B cell (primary cell): ENCODE measurements around the gene MSANTD3. TPM values are rescaled to one million over a fixed set of nuclear protein-coding genes. Genes with fewer than 3 reads are reported as not detected.

ENCODE experiments used
- ATAC-seq: fragments of 200-7000 bp; cut with Tn5 transposase; one replicate; pipeline ENCODE4 v1.10.0; 2021; ENCODE audit warnings: low read depth, mild to moderate bottlenecking, moderate number of reproducible peaks, moderate library complexity
- CTCF ChIA-PET: fragments of 350-600 bp; sonication (Branson Sonifier 250); formaldehyde crosslinking; loops from one replicate; lab custom pipeline; 2021; ENCODE audit warnings: antibody characterized with exemption, inconsistent platforms; lab: Charles Lee
- POLR2A ChIA-PET: fragments of 350-600 bp; sonication (Branson Sonifier 250); formaldehyde crosslinking; loops from one replicate; lab custom pipeline; 2021; ENCODE audit warnings: antibody characterized with exemption; lab: Charles Lee
- DNase-seq: peaks from one replicate; pipeline ENCODE4 v3.0.0; 2013
- H2AFZ ChIP-seq: 2 replicates; pipeline ENCODE4 v1.6.1; 2012; ENCODE audit warnings: mild to moderate bottlenecking, low read depth, low read length; ENCODE audit not compliant: insufficient read depth, poor library complexity, severe bottlenecking
- H3K27ac ChIP-seq, 2 donors: 1 replicate in 1 of 2; 2 replicates in 1 of 2; pipeline ENCODE4 v1.5.1; 2012 to 2013; ENCODE audit warnings: low read length in 2 of 2, mild to moderate bottlenecking in 2 of 2, moderate library complexity in 1 of 2
- H3K27me3 ChIP-seq, 4 experiments: fragments of 200-600 bp in 1 of 4; sonication (generic) in 1 of 4; replicated peaks in 1 of 4; 1 replicate in 2 of 4; 2 replicates in 2 of 4; pipeline versions ENCODE4 v1.6.1 to v1.7.0; 2013 to 2016; ENCODE audit warnings: low read length in 3 of 4, mild to moderate bottlenecking in 2 of 4, mixed read lengths in 1 of 4, moderate library complexity in 1 of 4; ENCODE audit not compliant: insufficient read depth in 4 of 4, control insufficient read depth in 3 of 4; ENCODE audit errors: control extremely low read depth in 1 of 4
- H3K36me3 ChIP-seq, 2 experiments: replicated peaks in 1 of 2; 1 replicate in 1 of 2; 2 replicates in 1 of 2; pipeline versions ENCODE4 v1.6.1 to v1.7.1; 2013; ENCODE audit warnings: low read length in 1 of 2; ENCODE audit not compliant: insufficient read depth in 2 of 2, control insufficient read depth in 1 of 2; ENCODE audit errors: control extremely low read depth in 1 of 2, extremely low read depth in 1 of 2
- H3K4me1 ChIP-seq, 2 donors: fragments of 200-600 bp in 1 of 2; sonication (generic) in 1 of 2; 1 replicate in 1 of 2; 2 replicates in 1 of 2; pipeline versions ENCODE4 v1.5.1 to v1.6.1; 2013 to 2017; ENCODE audit warnings: low read length in 2 of 2; ENCODE audit not compliant: control insufficient read depth in 2 of 2, insufficient read depth in 2 of 2
- H3K4me2 ChIP-seq: replicated peaks from 2 replicates; pipeline ENCODE3; 2012; ENCODE audit warnings: mild to moderate bottlenecking, low read depth, low read length; ENCODE audit not compliant: poor library complexity, severe bottlenecking
- H3K4me3 ChIP-seq, 5 experiments: fragments of 200-600 bp in 1 of 5; sonication (generic) in 1 of 5; 1 replicate in 3 of 5; 2 replicates in 2 of 5; pipeline versions ENCODE4 v1.5.1 to v1.7.0; 2011 to 2016; ENCODE audit warnings: low read length in 4 of 5, mild to moderate bottlenecking in 4 of 5, low read depth in 2 of 5, control low read depth in 1 of 5, moderate library complexity in 1 of 5; ENCODE audit not compliant: insufficient read depth in 1 of 5; ENCODE audit errors: control extremely low read depth in 1 of 5, extremely low read depth in 1 of 5
- H3K79me2 ChIP-seq: fragments of 200-600 bp; sonication (generic); one replicate; pipeline ENCODE4 v1.6.0; 2016; ENCODE audit warnings: low read length; ENCODE audit not compliant: control insufficient read depth, insufficient read depth
- H3K9ac ChIP-seq: fragments of 200-600 bp; sonication (generic); 2 replicates; pipeline ENCODE4 v1.6.1; 2017; ENCODE audit warnings: mild to moderate bottlenecking, low read length, moderate library complexity
- H3K9me3 ChIP-seq, 3 donors: one replicate each; pipeline versions ENCODE4 v1.6.1 to v1.7.1; 2013; ENCODE audit warnings: low read length in 2 of 3; ENCODE audit not compliant: control insufficient read depth in 2 of 3, insufficient read depth in 1 of 3; ENCODE audit errors: control extremely low read depth in 1 of 3
- H4K20me1 ChIP-seq: 2 replicates; pipeline ENCODE4 v1.6.0; 2012; ENCODE audit warnings: mild to moderate bottlenecking, low read length; ENCODE audit not compliant: insufficient read depth, control insufficient read depth, poor library complexity, severe bottlenecking
- H3K27ac Mint-ChIP-seq: one replicate; pipeline ENCODE4 v1.8.0; 2021; ENCODE audit warnings: mixed read lengths
- H3K27me3 Mint-ChIP-seq: one replicate; pipeline ENCODE4 v1.8.0; 2021; ENCODE audit warnings: mixed read lengths
- H3K4me1 Mint-ChIP-seq: one replicate; pipeline ENCODE4 v1.8.0; 2021; ENCODE audit warnings: mixed read lengths
- H3K4me3 Mint-ChIP-seq: one replicate; pipeline ENCODE4 v1.8.0; 2021; ENCODE audit warnings: mixed read lengths
- H3K9me3 Mint-ChIP-seq: one replicate; pipeline ENCODE4 v1.8.0; 2022; ENCODE audit warnings: mixed read lengths; ENCODE audit not compliant: insufficient read depth
- CTCF ChIP-seq: fragments of 200-600 bp; IDR thresholded peaks from one replicate; pipeline ENCODE4 v1.8.0; 2022; ENCODE audit warnings: antibody characterized with exemption, mild to moderate bottlenecking
- EZH2 ChIP-seq: IDR thresholded peaks from 2 replicates; pipeline ENCODE4 v1.6.1; 2012; ENCODE audit warnings: borderline replicate concordance, low read depth, mild to moderate bottlenecking, moderate library complexity, low read length; ENCODE audit not compliant: insufficient read depth, poor library complexity, severe bottlenecking
- WGBS: methylation state at CpG from one replicate; pipeline ENCODE4 v1.1.5; 2013; ENCODE audit warnings: missing lambda C conversion rate; ENCODE audit not compliant: insufficient coverage; 5-methylcytosine and 5-hydroxymethylcytosine counted together
- intact Hi-C: fragments of 100-400 bp; cut with micrococcal nuclease; formaldehyde crosslinking; loops from one replicate; pipeline ENCODE4 v1.10.0; 2022
- polyA plus RNA-seq: library from polyadenylated mRNA; depleted of rRNA; stranded (reverse); fragments of >200 nt; gene quantifications from 2 replicates; pipeline ENCODE4 v1.2.3, GENCODE V29; 2012
- total RNA-seq, 2 donors: library from RNA; stranded (reverse); fragments of 120-200 nt in 1 of 2; gene quantifications; 1 replicate in 1 of 2; 2 replicates in 1 of 2; pipeline versions ENCODE4 v1.2.3 to v1.2.4, GENCODE V29; 2013 to 2022

The MSANTD3 gene
- total and polyA plus RNA-seq, 2 donors (not counting 1 experiment from before 2014, with no cell fraction given) = 5.9 to 12.1 TPM

- H3K4me1 Mint-ChIP-seq = peaks cover 2% of the 10 kb centered on the region
- Histone ChIP-seq H2AFZ (no peak overlapping the region), H3K4me2 (no peak overlapping the region), H3K4me3 (no peak overlapping the region), H3K27me3 (no peaks in the 10 kb centered on the region), H3K36me3 (no peaks in the 10 kb centered on the region), H3K79me2 (no peaks in the 10 kb centered on the region), H3K27ac (no peak overlapping the region), H4K20me1 (no peaks in the 10 kb centered on the region), H3K9me3 (peaks cover 0 to 12% (median 0%) of the 10 kb centered on the region in 3 donors), H3K4me1 (no peaks in the 10 kb centered on the region), H3K9ac (no peak overlapping the region)
- ChIA-PET CTCF (no interaction called here), POLR2A (no interaction called here)
- DNase-seq = no peak
- no peak overlapping the region for H3K27ac Mint-ChIP-seq
- TF ChIP-seq EZH2 (no peak), CTCF (no peak)
- H3K9me3 Mint-ChIP-seq = no peaks in the 10 kb centered on the region
- ATAC-seq = no peak
- intact Hi-C loops = no loop called here
- H3K27me3 Mint-ChIP-seq = no peaks in the 10 kb centered on the region
- no peak overlapping the region for H3K4me3 Mint-ChIP-seq
Observed at GRCh38 chr9:100394032-100394695, 32.8 kb upstream of the MSANTD3 start.

- DNase-seq (no peak), ATAC-seq (no peak)
- no peak overlapping the region for H2AFZ ChIP-seq
- H3K9ac ChIP-seq = no peak overlapping the region
- intact Hi-C loops = no loop called here
- CTCF ChIA-PET = no interaction called here
- no peak overlapping the region for H3K4me3 ChIP-seq
- H3K27me3 ChIP-seq = no peaks in the 10 kb centered on the region
- Mint-ChIP-seq H3K27ac (no peak overlapping the region), H3K27me3 (no peaks in the 10 kb centered on the region), H3K4me1 (no peaks in the 10 kb centered on the region), H3K9me3 (no peaks in the 10 kb centered on the region), H3K4me3 (no peak overlapping the region)
- H3K27ac ChIP-seq = no peak overlapping the region
- WGBS = no CpG with 5 or more reads among the region's 2 CpGs
- no peaks in the 10 kb centered on the region for H3K36me3 ChIP-seq
- POLR2A ChIA-PET = no interaction called here
- no peak for TF ChIP-seq EZH2
- TF ChIP-seq CTCF = no peak
- no peaks in the 10 kb centered on the region for H4K20me1 ChIP-seq
- H3K79me2 ChIP-seq = no peaks in the 10 kb centered on the region
- peaks cover 0 to 12% (median 0%) of the 10 kb centered on the region in 3 donors for H3K9me3 ChIP-seq
- H3K4me1 ChIP-seq = no peaks in the 10 kb centered on the region
- no peak overlapping the region for H3K4me2 ChIP-seq
Observed at GRCh38 chr9:100394816-100395215, 32.1 kb upstream of the MSANTD3 start.
